Kidney glomerular epithelial cell (primary cell): ENCODE data around the gene MMP3.

Experiments used
- DNase-seq: peaks from one replicate; lab custom pipeline; 2025; lab: John Stamatoyannopoulos, UW

The MMP3 gene

DNA sequence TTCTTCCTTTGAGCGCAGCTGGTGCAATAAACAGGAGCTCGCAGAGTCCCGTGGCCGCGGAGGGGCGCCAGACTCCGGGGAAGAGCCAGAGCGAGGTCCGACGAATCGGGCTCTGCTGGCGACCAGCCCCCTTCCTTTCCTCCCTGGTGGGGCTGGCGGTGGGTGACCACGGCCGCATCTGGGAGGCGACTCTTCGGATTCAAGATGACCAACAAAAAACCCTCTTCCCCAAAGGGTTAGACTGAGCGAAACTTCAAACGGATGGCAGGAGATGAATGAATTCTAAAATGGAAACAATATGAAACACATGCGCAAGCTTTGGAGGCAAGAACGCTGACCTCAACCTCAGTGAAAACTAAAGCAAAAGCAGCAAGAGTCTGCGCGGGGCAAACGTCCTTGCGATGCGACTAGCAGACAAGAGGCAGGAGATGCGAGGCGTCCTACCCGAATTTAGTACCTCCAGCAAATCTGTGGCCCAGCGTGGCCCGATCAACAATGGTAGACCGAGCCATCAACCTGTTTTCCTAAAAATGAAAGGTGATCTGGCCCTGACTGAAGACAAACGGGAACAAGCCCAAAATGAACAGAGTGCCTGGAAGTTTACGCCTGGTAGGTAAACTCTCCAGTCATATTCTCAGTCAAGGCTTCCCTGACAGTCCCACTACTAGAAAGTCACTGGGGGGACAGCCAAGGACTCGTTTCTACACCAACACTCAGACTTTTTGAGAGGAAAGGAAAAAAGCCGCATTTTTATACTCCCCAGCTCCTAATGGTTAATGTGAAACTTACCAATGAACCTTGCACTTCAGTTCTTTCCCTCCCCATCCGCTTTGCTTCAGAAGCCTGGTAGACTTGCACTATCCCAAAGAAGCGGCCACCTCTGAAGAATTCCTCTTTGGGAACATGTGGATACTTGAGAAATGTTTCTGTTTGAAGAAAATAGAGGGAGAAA is 11.6 kb downstream of the MMP3 start:
- no peak for DNase-seq

DNA sequence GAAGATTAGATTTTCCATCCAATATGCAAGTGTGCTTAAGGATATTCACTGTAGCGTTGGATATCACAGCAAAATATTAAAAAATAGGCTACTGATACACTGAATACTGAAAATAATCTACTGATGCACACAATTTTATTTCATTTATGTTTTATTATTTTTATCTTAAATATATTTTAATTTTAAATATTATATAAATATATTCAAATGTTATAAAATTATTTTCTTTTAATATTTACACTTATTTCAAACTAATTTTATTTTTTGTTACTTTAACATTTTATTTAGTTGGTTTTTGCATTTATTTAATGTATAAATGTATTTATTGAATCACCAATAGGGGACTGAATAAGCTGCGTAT is 12.3 kb downstream of the MMP3 start:
- DNase-seq = no peak

DNA sequence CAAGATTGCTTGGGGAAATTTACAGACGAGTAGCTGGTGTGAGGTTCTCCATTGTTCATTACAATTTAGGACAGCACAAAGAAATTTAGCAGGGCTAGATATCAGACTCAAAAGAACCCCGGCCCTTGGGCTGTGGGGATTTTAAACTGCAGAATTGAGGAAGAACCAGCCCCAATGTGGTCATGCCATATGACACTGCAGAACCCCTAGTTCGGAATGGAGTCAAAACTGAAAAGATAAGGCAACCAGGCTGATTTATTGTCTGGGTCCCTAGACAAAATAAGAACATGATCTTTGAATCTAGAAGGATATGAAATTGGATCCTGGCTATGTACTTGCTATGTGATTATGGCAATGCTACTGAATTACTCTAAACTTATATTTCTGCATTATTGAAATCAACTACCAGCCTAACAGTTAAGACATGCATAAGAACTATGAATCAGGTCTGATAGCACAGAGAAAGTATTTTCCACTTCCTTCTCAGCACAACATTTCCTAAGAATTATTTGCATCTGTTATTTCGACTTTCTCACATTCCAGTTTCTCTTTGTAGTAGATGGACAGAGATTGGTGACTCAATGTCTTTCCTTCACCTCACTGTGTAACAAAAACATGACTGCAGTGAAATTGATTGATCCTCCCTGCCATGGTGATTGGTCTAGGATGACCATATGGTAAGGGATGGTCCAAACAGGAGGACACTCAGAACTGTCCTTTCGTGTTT is 13.2 kb downstream of the MMP3 start:
- DNase-seq = no peak

DNA sequence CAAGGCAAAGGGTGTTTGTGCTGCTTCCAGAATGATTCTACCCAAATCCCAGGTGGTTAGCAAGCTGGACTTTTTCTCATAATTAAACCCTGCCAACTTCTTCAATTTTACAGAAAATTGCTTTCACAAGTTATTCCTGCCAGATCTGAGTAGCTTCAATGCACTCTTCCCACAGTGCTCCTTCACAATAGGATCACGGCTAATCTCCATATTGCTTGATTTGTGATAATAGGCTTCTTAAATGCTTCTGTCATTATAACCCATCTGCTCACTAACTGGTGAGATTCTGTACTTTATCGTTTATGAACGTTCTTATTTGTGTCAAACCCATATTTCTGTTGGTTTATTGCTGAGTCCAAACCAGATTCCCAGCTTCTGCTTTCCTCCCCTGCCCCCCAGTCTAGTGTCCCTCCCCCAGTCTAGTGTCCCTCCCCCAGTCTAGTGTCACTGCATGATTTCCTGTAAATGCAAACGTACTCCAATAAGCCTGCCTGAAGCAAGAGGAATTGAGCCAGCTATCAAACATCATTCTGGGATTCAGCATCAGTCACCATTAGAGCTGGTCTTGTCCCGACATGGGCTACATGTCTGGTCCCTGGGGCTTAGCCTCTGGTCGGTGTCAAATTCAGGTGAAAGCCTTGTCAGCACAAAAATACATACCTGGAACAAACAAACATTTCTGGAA is 14.0 kb downstream of the MMP3 start:
- DNase-seq = no peak

DNA sequence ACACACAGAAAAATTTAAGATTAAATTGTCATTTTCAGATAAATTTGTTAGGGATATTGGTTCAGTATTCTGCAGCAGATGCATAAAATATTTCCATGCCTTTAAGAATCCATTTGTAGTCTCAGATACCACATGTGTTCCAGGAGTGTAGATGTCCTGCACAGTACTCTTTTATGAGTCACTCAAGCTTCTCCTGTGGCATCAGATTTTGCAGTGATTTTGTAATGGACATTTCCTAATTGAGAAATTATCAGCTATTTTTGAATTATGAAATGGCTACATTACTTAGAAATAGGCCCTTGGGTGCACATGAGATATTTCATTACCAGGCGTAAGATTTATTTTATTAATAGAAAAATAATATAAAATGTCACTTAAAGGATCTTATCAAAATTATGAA is 18.9 kb downstream of the MMP3 start:
- no peak for DNase-seq

DNA sequence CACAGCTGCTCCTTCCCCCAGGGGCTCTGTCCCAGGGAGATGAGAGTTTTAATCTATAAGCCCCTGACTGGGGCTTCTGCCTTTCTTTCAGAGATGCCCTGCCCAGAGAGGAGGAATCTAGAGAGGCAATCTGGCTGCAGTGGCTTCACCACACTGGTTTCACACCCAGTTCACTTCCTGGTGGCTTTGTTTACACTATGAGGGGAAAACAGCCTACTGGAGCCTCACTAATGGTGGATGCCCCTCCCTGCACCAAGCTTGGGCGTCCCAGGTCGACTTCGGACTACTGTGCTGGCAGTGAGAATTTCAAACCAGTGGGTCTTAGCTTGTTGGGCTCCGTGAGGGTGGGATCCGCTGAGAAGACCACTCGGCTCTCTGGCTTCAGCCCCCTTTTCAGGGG is 23.9 kb downstream of the MMP3 start:
- no peak for DNase-seq

DNA sequence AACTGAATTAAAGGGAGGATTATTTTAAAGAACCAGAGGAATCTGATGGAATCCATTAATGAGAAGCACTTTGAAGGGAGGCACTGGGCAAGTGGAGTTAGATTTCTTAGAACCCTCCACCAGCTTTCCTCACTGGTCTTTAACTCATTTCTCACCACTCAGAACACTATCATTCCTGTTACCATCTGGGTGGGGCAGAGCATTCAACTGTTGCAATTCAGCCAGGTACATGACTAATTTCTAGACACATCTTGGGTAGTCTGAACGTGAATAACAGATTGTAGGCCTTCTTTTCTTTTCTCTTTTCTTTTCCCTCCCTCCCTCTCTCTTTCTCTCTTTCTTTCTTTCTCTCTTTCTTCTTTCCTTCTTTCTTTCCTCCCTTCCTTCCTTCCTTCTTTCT is 29.9 kb downstream of the MMP3 start:
- DNase-seq = no peak

DNA sequence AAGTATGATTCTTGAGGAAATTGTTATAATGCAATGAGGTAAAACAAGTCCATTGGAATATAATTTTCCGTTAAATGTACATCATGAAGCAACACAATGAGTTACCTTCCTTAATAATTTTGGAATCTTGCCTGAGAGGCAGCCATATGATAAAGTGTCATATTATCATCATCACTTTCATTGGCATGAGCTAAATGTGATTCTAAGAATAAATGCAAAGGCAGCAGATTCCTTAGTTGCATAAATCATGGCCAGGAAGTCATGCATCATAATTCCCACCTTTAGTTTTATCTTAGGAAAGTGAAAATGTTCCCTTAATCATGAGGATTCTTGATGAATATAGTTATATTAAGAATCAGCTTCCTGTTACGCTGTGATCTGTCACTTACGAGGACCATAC is 31.2 kb downstream of the MMP3 start:
- no peak for DNase-seq

DNA sequence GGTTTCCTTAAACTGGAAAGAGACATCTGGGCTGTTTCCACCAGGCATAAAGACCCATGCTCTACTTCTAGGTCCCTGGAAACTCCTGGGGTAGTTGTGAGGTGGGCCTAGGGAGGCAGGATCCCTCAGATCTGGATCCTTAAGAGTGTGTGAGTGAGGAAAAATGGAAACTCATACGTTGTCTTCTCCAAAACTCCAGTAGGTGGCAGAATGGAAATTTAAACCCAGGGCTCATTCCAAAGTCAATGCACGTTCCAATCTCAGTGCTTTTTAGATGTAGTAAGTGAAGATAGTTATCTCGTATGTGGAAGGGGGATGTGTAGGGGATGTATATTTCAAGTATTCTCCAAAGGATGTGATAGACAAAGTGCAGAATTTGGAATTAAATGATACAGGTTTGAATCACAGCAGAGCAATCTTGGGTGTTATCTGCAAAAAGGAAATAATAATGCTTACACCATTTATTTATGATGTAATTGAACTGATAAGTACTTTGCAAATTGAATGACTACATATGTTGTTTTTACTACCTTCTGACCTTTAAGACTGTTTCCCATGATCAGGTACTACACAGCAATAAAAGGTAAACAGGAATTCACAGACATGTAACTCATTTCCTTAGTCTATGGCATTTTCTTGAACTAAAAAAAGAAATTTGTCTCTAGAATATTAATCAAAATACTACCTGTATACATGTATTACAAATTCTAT is 32.3 kb downstream of the MMP3 start:
- peak; percentile 32 for DNase-seq

DNA sequence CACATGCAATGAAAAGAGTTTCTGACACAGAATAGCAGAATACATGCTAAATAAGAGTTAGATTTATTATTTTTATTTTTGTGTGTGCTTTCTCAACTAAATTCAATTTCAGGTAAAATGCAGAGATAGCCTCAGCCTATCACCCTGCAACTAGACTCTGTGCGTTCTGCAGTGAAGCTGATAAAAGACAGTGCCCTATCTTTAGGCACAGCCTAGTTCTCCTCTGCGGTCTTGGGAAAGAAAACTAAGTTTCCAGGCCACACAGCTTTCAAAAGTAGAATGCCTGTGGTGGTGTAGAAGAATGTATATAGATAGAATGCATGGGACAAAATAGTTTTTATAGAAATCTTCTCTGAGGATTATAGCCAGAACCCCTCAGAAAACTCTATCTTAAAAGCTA is 33.4 kb downstream of the MMP3 start:
- DNase-seq = no peak

DNA sequence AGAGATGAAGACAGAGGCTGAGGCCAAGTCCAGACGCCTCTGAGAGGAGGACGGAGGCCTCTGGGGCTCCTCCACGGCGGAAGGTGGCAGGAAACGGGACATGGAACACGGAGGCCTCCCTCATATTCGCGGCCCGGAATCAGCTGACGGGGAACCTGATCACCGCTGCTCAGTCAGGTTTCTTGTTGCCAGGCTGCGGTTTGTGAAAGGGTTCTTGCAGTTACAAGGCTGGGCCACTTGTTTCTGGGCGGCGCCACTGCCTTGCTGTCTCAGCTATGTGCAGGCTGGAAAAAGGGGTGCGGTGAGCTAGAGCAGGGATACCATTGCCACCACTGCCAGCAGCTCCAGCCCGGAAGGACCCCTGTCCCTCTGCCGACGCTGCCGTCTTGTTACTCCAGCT is 35.5 kb downstream of the MMP3 start:
- no peak for DNase-seq

DNA sequence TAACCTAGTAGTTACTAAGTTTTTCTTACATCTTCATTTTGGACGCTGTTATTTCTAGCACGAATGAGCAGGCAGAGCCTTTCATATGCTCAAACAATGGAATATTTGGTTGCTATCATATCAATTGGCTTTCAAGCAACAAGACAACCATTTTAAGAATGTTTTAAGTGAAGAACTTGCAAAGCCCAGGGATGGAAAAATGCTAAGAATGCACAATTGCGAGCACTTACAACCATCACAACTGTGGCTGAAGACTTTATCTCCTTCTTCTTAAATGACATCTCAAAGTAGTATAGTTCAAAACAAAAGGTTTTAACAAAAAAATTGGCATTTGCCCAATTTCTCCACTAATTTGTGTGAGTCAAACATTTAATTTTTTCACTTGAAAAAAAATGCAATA is 37.1 kb downstream of the MMP3 start:
- no peak for DNase-seq

DNA sequence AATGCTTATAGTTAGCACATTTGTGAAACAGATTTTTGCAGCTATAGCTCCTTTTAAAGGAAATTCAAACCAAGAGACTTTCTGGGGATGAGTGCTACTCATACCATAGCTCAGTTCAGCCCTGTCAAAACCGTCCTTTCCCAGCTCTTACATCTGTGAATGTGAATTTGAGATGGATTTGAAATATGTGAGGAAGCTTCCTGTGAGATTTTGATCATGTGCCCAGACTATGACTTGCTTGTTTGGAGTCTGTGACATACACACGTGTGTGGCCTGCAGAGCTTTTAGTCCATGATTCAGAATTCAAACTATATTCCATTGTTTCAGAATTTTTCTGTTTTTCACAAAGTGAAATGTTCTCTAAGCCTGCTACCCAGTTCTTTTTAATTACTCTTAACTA is 41.1 kb downstream of the MMP3 start:
- no peak for DNase-seq

DNA sequence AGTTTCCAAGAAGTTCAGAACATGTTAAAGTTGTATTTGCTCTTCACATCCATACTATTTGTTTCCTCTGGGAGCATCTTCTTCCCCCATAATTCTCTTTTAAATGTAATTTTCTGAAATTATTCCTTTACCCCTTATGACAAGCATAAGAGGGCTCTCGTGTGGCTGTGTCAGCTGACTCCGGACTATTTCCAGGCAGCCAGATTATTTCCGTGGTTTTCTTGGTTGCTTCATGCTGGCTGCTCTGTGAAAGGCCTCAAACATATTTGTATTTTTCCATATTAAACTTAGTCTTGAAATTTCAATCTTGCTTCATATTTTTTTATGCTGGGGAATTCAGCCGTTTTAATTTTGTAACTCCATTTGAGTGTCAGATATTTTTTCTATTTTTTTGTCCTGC is 42.6 kb downstream of the MMP3 start:
- no peak for DNase-seq

DNA sequence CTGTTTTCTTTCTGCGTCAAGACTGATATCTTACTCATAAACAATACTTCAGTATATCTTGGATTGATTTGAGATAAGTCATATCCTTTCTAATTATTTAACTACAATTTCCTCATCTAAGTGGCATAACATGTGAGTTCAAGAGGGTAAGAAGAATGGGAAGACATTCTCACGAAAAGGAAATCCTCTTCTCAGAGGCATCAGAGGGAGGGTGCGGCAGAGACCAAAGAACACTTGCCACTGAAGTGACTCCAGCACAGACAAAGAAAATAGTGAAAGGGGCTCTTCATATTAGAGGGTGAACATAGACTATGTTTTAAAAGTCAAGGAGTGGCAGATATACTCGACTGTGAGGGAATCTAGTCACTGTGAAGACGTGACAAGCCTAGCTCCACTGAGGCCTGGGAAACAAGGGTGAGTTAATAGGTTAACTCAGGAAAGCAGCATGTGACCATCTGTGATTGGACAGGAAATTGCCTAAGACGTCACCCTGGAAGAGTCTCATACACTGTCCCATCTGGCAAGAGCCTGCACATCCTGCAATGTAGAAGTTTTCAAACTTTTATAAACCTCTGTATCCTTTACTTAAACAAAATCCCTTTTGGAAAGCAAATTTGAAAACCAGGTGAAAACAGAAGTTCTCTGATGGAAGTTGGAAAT is 43.6 kb downstream of the MMP3 start:
- no peak for DNase-seq

DNA sequence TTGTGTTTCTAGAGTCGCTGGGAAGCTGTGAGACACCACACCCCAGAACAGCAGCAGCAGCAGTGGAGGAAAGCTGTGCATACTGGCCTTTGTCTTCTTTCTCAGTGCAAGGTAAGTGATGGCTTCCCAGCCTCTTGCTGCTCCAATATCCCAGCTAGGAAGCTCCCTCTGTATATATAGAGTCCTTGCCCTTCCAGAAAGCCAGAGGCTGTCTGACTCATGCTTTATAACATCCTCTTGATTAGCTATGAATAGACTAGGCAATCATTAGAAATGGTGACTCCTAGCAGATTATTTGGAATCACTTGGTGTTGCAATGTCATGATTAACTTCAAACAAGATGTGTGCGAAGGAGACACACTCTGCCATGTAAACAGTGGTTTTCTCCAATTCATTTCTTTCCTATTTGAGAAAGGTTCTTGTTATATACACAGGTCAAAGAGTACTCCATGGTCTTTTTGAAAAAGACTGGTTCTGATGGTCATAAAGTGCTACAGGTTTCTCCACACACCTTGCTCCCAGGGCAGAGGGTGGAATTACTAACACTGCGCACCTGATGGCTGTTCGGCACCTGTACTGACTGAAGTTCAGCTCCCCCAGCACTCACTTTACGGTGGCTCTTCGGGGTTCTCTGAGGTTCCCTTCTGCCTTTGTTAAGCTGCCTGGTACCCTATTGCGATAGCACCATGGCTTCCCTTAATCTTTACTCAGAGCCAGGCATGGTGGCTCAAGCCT is 45.2 kb downstream of the MMP3 start, which contains the start of gene MMP1:
Gene MMP1, minus strand, starts transcription at position 149 of the 735 bp plus-strand sequence. Its CDS starts 68 bp downstream, at position 81.
- peak; percentile 6 for DNase-seq

DNA sequence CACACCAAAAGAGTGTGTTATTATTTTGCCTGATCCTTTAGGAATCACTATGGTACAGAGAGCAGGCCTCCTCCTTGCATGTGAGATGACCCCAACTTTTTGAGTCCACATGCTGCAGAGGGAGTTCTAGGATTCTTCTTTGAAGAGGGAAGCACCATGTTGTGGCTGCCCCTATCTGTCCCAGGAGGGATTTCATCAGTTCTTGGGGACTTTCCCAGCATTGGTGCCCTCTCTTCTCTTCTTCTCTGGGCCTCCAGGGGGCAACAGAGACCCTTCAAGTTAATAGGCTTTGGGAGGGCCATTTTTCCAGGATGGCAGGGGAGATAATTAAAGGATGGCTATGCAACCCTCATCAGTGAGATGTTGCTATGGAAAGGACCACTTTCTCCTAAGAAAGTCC is 49.0 kb downstream of the MMP3 start:
- peak; percentile 17 for DNase-seq

DNA sequence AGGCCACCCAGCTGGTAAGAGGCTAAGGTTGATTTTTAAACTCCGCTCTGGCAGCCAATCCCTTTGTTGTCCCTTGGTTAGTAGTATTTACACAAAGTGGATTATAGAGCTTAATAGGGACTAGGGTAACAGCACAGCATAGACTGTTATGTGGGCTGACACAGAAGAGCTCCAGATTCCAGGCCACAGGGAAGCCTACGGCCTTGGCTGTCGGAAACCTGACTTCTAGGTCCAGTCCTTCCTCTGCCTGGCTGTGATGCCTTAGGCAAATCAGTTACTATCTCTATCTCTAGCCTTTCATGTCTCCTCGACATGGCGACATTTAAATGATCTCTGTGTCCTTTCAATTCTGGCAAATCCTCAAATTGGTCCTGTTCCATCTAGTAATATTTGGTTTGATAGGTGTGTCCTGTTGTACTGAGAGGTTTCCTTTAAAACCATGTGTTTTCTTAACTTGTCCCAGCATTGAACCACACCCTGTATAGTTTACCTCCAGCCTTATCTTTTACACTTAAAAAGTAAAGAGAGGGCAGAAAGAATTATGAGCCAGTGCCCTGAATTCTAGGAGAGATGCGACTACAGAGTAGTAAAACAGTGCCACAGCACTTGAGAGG is 49.6 kb downstream of the MMP3 start:
- DNase-seq = no peak

DNA sequence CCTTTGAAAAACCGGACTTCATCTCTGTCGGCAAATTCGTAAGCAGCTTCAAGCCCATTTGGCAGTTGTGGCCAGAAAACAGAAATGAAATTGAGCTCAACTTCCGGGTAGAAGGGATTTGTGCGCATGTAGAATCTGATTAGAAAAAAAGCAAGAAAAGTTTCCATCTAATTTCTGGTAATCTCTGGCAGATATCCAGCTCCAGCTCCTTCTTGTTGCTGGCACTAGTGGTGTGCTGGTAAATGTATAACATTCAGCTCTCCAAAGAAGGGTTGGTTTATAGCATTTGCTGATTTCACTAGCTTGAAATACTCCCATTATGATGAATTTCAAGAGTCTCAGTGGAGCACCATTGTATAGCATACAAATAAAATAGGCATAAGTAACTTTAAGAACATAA is 50.8 kb downstream of the MMP3 start:
- no peak for DNase-seq

DNA sequence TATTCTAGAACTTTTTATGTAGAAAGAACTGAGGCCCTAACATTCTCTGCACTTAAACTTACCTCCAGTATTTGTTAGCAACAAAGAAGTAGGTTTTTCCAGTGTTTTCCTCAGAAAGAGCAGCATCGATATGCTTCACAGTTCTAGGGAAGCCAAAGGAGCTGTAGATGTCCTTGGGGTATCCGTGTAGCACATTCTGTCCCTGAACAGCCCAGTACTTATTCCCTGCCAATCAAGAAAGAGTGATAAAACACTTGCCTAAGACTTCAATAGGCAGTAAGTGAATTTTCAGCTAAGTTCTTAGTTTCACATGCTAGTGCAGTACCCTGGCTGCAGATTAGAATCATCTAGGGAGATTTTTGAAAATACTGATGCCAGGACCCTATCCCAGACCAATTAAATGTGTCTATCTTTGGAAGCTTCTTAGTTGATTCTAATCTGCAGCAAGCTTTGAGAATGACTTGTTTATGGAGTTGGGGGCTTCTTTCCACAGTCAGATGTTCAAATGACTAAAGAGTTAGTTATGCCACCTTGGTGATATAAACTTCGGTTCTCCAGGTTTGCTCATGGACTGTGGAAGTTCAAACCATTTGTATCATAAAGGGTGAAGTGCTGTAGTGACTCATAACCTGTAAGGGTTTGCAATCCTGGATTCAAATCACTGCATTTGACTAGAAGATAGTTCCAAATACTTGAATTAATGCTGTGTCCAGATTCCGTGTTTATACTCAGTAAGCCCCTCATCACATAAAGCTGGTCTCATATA is 52.0 kb downstream of the MMP3 start:
- peak; percentile 22 for DNase-seq
